BJ (cell line): ENCODE results near the gene ZFAND4. TPM values are rescaled to one million over a fixed set of nuclear protein-coding genes. Genes with fewer than 3 reads are reported as not detected.

Source experiments
- CTCF ChIA-PET: fragments of 350-600 bp; formaldehyde crosslinking; extraction: SDS; loops from one replicate; lab custom pipeline; 2021; ENCODE audit warnings: antibody characterized with exemption, inconsistent platforms; lab: Yijun Ruan, JAX
- POLR2A ChIA-PET: fragments of 300-600 bp; sonication (Branson Sonifier 250); formaldehyde crosslinking; extraction: SDS; loops from one replicate; lab custom pipeline; 2021; ENCODE audit warnings: antibody characterized with exemption; lab: Charles Lee
- DNase-seq: peaks from one replicate; pipeline ENCODE4 v3.0.0-alpha.2; 2011; ENCODE audit warnings: low read depth
- H3K27me3 ChIP-seq: 2 replicates; pipeline ENCODE4 v1.6.0; 2011; ENCODE audit warnings: low read length; ENCODE audit not compliant: control insufficient read depth, insufficient read depth
- H3K36me3 ChIP-seq: 2 replicates; pipeline ENCODE4 v1.5.1; 2011; ENCODE audit warnings: low read length; ENCODE audit not compliant: control insufficient read depth, insufficient read depth
- H3K4me3 ChIP-seq: 2 replicates; pipeline ENCODE4 v1.5.1; 2011; ENCODE audit warnings: low read depth, mild to moderate bottlenecking, control low read depth, low read length
- polyA plus RNA-seq: library from polyadenylated mRNA; depleted of rRNA; stranded (reverse); fragments of >200 nt; gene quantifications from 2 replicates; pipeline ENCODE4 v1.2.3, GENCODE V29; 2011
- TF ChIP-seq, protein P1 (sequence below): IDR thresholded peaks from 2 replicates; pipeline ENCODE4 v1.5.1; 2011; ENCODE audit warnings: low read depth, mild to moderate bottlenecking, control low read depth, inconsistent platforms, low read length, moderate library complexity; ENCODE audit not compliant: insufficient read depth

Gene ZFAND4
- polyA plus RNA-seq, 1 experiment: 2.1 TPM

DNA sequence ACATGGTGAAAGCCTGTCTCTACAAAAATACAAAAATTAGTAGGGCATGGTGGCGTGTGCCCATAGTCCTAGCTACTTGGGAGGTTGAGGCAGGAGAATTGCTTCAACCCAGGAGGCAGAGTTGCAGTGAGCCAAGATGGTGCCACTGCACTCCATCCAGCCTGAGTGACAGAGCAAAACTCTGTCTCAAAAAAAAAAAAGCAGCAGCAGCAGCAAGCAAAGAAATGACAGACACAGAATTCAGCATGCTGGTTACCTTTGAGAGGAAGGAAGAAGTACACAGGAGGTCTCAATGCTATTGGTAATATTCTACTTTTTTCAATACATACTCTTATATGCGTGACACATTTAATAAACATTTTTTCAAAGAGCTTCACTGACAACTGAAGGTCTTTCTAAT, 81.3 kb downstream of the ZFAND4 start:
- Histone ChIP-seq H3K36me3 (no peaks in the 10 kb centered on the region), H3K27me3 (no peaks in the 10 kb centered on the region), H3K4me3 (no peak overlapping the region)
- TF ChIP-seq, protein P1, sequence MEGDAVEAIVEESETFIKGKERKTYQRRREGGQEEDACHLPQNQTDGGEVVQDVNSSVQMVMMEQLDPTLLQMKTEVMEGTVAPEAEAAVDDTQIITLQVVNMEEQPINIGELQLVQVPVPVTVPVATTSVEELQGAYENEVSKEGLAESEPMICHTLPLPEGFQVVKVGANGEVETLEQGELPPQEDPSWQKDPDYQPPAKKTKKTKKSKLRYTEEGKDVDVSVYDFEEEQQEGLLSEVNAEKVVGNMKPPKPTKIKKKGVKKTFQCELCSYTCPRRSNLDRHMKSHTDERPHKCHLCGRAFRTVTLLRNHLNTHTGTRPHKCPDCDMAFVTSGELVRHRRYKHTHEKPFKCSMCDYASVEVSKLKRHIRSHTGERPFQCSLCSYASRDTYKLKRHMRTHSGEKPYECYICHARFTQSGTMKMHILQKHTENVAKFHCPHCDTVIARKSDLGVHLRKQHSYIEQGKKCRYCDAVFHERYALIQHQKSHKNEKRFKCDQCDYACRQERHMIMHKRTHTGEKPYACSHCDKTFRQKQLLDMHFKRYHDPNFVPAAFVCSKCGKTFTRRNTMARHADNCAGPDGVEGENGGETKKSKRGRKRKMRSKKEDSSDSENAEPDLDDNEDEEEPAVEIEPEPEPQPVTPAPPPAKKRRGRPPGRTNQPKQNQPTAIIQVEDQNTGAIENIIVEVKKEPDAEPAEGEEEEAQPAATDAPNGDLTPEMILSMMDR: no peak
- ChIA-PET POLR2A (no interaction called here), CTCF (no interaction called here)
- DNase-seq: no peak

DNA sequence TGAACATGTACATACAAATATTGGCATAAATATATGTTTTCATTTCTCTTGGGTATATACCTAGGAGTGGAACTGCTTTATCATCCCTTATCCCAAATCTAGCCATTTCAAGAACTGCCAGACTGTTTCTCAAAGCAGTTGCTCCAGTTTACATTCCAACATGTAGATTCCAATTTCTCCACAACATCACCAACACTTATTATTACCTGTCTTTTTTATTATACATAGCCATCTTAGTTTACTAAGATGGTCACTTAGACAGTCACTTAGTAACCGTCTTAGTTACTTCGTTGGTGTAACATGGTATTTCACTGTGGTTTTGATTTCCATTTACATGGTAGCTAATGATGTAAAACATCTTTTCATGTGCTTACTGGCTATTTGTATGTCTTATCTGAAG, 82.7 kb downstream of the ZFAND4 start:
- Histone ChIP-seq H3K27me3 (no peaks in the 10 kb centered on the region), H3K36me3 (no peaks in the 10 kb centered on the region), H3K4me3 (no peak overlapping the region)
- DNase-seq: no peak
- TF ChIP-seq, protein P1: no peak
- CTCF ChIA-PET: no interaction called here
- POLR2A ChIA-PET: no interaction called here

DNA sequence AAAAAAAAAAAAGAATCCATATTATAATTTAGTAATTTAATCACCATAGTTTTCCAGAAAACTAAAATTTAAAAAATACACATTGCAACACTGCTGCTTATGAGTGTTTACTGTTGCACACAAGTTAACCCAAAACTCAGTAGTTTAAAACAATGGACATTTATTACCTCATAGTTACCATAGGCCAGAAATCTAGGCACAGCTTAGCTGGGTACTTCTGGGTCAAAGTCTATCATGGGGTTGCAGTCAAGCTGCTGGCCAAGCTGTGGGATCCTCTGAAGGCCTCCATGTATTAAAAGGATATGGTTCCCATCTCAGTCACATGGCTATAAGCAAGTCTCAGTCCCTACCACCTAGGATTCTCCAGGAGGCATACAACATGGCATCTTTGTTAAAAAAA, 83.6 kb downstream of the ZFAND4 start:
- TF ChIP-seq, protein P1: no peak
- no peak for DNase-seq
- H3K4me3 ChIP-seq: no peak overlapping the region
- H3K27me3 ChIP-seq: no peaks in the 10 kb centered on the region
- ChIA-PET POLR2A (no interaction called here), CTCF (no interaction called here)
- H3K36me3 ChIP-seq: no peaks in the 10 kb centered on the region

DNA sequence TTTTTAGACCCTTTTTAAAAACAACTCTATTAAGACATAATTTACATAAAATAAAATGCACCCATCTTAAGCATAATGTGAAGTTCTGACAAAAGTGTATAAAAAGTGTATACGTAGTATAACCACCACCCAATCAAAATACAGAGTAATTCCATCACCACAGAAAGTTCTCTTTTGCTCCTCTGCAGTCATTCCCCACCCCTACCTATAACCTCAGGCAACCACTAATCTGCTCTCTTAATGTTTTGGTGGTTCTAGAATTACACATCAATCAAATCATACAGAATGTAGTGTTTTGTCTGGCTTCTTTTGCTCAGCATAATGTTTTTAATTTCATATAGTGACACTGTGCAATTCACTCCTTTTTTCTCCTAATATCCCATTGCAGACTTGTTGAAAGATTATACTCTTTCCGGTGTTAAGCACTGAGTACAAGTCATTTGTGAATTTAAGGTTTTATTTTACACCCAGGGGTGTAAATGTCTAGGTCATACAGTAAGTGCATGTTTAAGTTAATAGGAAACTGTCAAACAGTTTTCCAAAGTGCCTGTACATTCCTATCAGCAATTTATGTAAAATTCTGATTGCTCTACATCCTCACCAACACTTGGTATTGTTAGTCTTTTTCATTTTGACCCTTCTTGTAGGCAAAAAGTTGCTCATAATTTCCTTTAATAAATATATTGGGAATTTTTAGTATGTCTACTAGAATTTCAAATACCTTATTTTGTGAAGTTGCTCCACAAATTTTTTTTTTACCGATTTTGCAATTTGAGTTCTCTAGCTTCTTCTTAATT, 86.3 kb downstream of the ZFAND4 start:
- Histone ChIP-seq H3K27me3 (no peaks in the 10 kb centered on the region), H3K36me3 (no peaks in the 10 kb centered on the region), H3K4me3 (no peak overlapping the region)
- POLR2A ChIA-PET: no interaction called here
- CTCF ChIA-PET: no interaction called here
- TF ChIP-seq, protein P1: no peak
- no peak for DNase-seq

DNA sequence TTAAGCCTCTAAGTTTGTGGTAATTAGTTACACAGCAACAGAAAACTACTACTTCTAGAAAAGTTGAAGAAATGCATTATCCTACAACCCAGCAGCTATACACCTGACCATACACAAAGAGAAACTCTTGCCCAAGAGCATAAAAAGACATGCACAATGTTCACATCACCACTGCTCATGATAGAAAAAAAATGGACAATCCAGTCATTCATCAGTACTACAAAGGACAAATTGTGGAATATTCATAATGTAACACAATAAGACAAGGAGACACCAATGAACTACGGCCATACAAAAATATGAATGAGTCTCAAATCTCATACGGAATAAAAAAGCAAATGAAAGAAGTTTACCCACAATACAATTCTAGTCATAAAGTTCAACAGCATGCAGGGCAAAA, 87.4 kb downstream of the ZFAND4 start:
- TF ChIP-seq, protein P1: no peak
- CTCF ChIA-PET: no interaction called here

More for the DNA sequence above, 87.4 kb downstream of the ZFAND4 start:
- no peak overlapping the region for H3K4me3 ChIP-seq
- no peak for DNase-seq
- no peaks in the 10 kb centered on the region for H3K36me3 ChIP-seq
- no peaks in the 10 kb centered on the region for H3K27me3 ChIP-seq
- POLR2A ChIA-PET: no interaction called here
